MG63 (cell line): Measurements from ENCODE around the gene ADCY7. TPM values are rescaled to one million over a fixed set of nuclear protein-coding genes. Genes with fewer than 3 reads are reported as not detected.
A peak's percentile ranks its signal among the peaks of the same experiment; 100 is the strongest.

ENCODE experiments used
- DNase-seq: peaks from one replicate; pipeline ENCODE4 v3.0.0-alpha.2; 2020
- H3K27me3 ChIP-seq: fragments of 250-450 bp; sonication (Bioruptor Pico); 2 replicates; pipeline ENCODE4 v1.5.1; 2020; ENCODE audit warnings: mild to moderate bottlenecking, moderate library complexity
- H3K36me3 ChIP-seq: fragments of 250-450 bp; sonication (Bioruptor Pico); 2 replicates; pipeline ENCODE4 v1.5.1; 2020; ENCODE audit warnings: mild to moderate bottlenecking, moderate library complexity
- H3K4me3 ChIP-seq: fragments of 250-450 bp; sonication (Bioruptor Pico); 2 replicates; pipeline ENCODE4 v1.5.1; 2020; ENCODE audit warnings: mild to moderate bottlenecking, moderate library complexity
- H3K9me3 ChIP-seq: fragments of 250-450 bp; sonication (Bioruptor Pico); 2 replicates; pipeline ENCODE4 v1.5.1; 2020; ENCODE audit warnings: mild to moderate bottlenecking, moderate library complexity
- total RNA-seq: library from RNA; depleted of rRNA; stranded (reverse); fragments of >200 nt; shearing (Covaris generic); gene quantifications from 2 replicates; pipeline ENCODE4 v1.2.3, GENCODE V29; 2014; ENCODE audit warnings: low replicate concordance

Gene ADCY7
- total RNA-seq, 1 experiment from 2014 or later: 28.0 TPM

- Histone ChIP-seq H3K4me3 (peak overlapping the region; percentile 64), H3K9me3 (no peaks in the 10 kb centered on the region), H3K27me3 (no peaks in the 10 kb centered on the region), H3K36me3 (no peaks in the 10 kb centered on the region)
- DNase-seq: peak; percentile 23
Measured at GRCh38 chr16:50246299-50247122, 19.8 kb upstream of the ADCY7 start.

- H3K9me3 ChIP-seq: no peaks in the 10 kb centered on the region
- no peaks in the 10 kb centered on the region for H3K27me3 ChIP-seq
- H3K4me3 ChIP-seq: peak overlapping the region; percentile 64
- DNase-seq: no peak
- no peaks in the 10 kb centered on the region for H3K36me3 ChIP-seq
Measured at GRCh38 chr16:50247123-50247905, 19.0 kb upstream of the ADCY7 start.

- Histone ChIP-seq H3K9me3 (no peaks in the 10 kb centered on the region), H3K36me3 (no peaks in the 10 kb centered on the region), H3K4me3 (no peak overlapping the region), H3K27me3 (no peaks in the 10 kb centered on the region)
- no peak for DNase-seq
Measured at GRCh38 chr16:50247906-50248608, 18.3 kb upstream of the ADCY7 start.

- H3K36me3 ChIP-seq: no peaks in the 10 kb centered on the region
- no peak overlapping the region for H3K4me3 ChIP-seq
- H3K9me3 ChIP-seq: no peaks in the 10 kb centered on the region
- no peaks in the 10 kb centered on the region for H3K27me3 ChIP-seq
- DNase-seq: no peak
Measured at GRCh38 chr16:50248845-50249244, 17.5 kb upstream of the ADCY7 start.

GRCh38 chr16:50251375-50252081, 14.8 kb upstream of the ADCY7 start:
- peak; percentile 85 for DNase-seq
- H3K9me3 ChIP-seq: no peaks in the 10 kb centered on the region
- no peaks in the 10 kb centered on the region for H3K36me3 ChIP-seq
- H3K27me3 ChIP-seq: no peaks in the 10 kb centered on the region
- 0 out of 2 replicates have a peak overlapping the region, but pooled peaks have one; percentile 8 for H3K4me3 ChIP-seq

GRCh38 chr16:50252082-50252611, 14.2 kb upstream of the ADCY7 start:
- H3K36me3 ChIP-seq: no peaks in the 10 kb centered on the region
- peak; percentile 73 for DNase-seq
- no peak overlapping the region for H3K4me3 ChIP-seq

GRCh38 chr16:50252874-50253513, 13.4 kb upstream of the ADCY7 start:
- Histone ChIP-seq H3K36me3 (no peaks in the 10 kb centered on the region), H3K4me3 (no peak overlapping the region), H3K27me3 (no peaks in the 10 kb centered on the region), H3K9me3 (no peaks in the 10 kb centered on the region)
- DNase-seq: no peak

More at GRCh38 chr16:50252082-50252611, 14.2 kb upstream of the ADCY7 start:
- H3K9me3 ChIP-seq: no peaks in the 10 kb centered on the region
- H3K27me3 ChIP-seq: no peaks in the 10 kb centered on the region

GRCh38 chr16:50253514-50253910, 12.8 kb upstream of the ADCY7 start:
- Histone ChIP-seq H3K36me3 (no peaks in the 10 kb centered on the region), H3K9me3 (no peaks in the 10 kb centered on the region), H3K4me3 (no peak overlapping the region), H3K27me3 (no peaks in the 10 kb centered on the region)
- peak; percentile 29 for DNase-seq

DNA sequence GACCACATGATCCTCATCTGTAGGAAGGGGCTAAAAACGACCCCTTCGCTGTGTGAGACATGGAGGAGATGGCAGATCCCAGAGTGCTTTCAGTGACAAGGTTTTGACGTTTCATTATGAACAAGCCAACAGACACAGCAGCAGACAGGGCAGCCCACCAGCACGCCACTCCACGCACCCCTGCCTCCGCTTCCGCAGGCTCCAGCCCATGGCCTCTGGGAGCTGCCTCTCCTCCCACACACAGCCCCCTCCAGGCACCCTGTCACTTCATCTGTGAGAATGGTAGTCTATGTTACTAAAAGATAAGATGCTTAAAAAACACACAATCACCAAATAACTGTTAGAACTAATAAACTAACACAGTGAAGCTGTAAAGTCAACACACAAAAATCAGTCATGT, 12.3 kb upstream of the ADCY7 start:
- Histone ChIP-seq H3K36me3 (no peaks in the 10 kb centered on the region), H3K4me3 (no peak overlapping the region), H3K9me3 (no peaks in the 10 kb centered on the region), H3K27me3 (no peaks in the 10 kb centered on the region)
- no peak for DNase-seq

DNA sequence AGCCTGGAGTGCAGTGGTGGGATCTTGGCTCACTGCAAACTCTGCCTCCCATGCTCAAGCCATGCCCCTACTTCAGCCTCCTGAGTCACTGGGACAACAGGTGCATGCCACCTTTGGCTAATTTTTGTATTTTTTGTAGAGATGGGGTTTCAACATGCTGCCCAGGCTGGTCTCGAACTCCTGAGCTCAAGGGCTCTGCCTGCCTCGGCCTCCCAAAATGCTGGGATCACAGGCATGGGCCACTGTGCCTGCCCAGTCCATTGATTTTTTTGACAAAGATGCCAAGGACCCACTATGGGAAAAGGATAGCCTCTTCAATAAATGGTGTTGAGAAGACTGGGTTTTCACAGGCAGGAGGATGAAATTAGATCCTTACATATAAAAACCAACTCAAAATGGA, 10.8 kb upstream of the ADCY7 start:
- Histone ChIP-seq H3K27me3 (no peaks in the 10 kb centered on the region), H3K9me3 (no peaks in the 10 kb centered on the region)
- no peak for DNase-seq

GRCh38 chr16:50256604-50257003, 9.7 kb upstream of the ADCY7 start:
- DNase-seq: no peak
- Histone ChIP-seq H3K9me3 (no peaks in the 10 kb centered on the region), H3K36me3 (peaks cover 6% of the 10 kb centered on the region), H3K4me3 (no peak overlapping the region), H3K27me3 (no peaks in the 10 kb centered on the region)

More for the DNA sequence above, 10.8 kb upstream of the ADCY7 start:
- Histone ChIP-seq H3K36me3 (peaks cover 6% of the 10 kb centered on the region), H3K4me3 (no peak overlapping the region)

DNA sequence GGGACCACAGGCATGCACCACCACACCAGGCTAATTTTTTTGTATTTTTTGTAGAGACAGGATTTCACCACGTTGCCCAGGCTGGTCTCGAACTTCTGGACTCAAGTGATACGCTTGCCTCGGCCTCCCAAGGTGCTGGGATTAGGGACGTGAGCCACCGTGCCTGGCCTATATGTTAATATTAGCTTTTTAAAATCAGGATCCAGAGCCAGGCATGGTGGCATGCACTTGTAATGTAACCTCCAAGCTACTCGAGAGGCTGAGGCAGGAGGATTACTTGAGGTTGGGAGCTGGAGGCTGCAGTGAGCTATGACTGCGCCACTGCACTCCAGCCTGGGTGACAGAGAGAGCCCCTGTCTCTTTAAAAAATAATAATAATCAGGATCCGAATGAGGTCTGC, 8.5 kb upstream of the ADCY7 start:
- peaks cover 6% of the 10 kb centered on the region for H3K36me3 ChIP-seq
- no peak for DNase-seq
- H3K4me3 ChIP-seq: no peak overlapping the region
- H3K9me3 ChIP-seq: no peaks in the 10 kb centered on the region
- H3K27me3 ChIP-seq: no peaks in the 10 kb centered on the region

DNA sequence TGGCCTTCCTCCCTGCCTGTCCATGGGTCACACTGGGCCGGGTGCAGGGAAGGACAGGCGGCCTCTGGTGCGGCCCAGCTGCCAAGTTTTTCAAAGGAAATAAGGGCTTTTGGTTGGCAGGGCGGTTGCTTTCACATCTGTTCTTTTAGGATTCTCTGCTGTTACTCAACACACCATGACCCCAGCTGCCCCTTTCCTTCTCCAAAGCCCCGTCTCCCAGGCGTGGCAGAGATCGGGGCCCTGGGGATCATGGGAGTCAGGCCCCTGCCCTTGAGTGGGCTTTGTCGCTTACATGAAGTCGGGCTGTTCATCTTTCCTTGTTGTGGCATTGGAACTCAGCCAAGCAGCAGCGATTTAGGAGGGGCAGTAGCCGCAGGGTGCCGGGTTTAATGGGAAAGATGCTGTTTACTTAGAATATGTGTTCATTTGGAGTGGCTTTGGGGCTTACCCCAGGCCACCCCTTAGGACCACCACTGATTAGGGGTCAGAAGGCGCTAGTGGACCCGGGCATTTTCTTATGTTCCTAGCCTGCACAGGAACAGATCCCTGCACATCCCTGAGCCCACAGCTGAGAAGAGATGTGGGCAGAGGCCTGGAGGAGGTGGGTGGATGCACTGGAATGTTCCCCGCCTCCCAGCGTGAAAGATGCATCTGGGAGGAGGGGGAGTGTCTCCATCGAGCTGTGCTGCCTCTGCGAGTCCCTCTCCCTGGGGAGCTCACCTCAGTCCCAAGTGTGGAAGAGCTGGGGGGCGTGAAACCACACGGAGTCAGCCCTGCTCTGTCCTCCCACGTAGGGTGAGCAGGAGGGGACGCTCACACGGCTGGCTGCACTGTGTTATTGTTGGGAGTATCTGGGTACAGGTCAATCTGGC, 6.8 kb upstream of the ADCY7 start:
- H3K4me3 ChIP-seq: no peak overlapping the region
- no peaks in the 10 kb centered on the region for H3K27me3 ChIP-seq
- peaks cover 6% of the 10 kb centered on the region for H3K36me3 ChIP-seq
- H3K9me3 ChIP-seq: no peaks in the 10 kb centered on the region
- peak; percentile 73 for DNase-seq

DNA sequence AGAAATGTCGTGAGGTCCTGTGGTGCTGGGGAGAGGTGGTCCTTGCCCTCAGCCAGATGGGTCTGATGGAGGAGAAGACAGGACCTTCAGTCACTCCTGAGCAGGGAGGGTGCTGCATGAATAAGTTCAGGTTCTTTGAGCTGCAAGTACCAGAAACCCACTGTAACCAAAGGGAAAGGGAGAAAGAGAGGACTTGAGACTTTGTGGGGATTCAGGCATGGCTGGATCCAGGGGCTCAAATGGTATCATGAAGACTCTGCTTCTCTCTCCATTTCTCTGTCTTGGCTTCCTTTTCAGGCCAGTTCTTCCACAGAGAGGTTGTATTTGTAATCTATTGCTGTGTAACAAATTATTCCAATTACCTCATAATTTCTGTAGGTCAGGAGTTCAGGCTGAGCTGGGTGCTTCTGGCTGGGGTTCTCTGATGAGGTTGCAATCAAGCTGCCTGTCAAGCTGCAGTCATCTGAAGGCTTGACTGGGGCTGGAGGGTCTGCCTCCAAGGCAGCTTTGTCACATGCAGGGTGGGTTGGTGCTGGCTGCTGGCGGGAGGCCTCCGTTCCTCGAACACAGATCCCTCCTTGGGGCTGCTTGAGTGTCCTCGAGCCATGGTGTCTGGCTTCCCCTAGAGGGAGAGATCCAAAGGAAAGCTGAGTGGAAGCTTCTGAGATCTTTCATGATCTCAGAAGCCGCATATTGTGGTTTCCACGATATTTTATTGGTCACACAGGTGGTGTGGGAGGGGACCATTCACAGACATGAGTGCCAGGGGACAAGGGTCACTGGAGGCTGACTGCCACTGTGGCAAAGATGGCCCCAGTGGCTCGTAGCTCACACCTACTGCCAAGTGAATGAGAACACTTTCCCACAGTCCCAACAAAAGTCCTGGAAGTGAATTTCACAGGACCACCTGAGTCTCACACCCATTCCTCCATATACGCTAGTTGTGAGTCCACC, 5.9 kb upstream of the ADCY7 start:
- H3K27me3 ChIP-seq: no peaks in the 10 kb centered on the region
- no peak overlapping the region for H3K4me3 ChIP-seq
- H3K9me3 ChIP-seq: no peaks in the 10 kb centered on the region
- no peak for DNase-seq
- H3K36me3 ChIP-seq: peaks cover 6% of the 10 kb centered on the region
